Measurements from ENCODE around the gene LRRIQ1. TPM values are rescaled to one million over a fixed set of nuclear protein-coding genes. Genes with fewer than 3 reads are reported as not detected.
A peak's percentile ranks its signal among the peaks of the same experiment; 100 is the strongest.
"Not testable (repeated sequence)": the region's sequence is repeated elsewhere in the genome, so short reads cannot be mapped to it uniquely, and the experiment has no call there.

LRRIQ1 gene
- 0.36 TPM for polyA plus RNA-seq (2013, experiment 1 of 2; ENCODE audit: insufficient read length)
- 0.86 TPM for polyA plus RNA-seq (2013, experiment 2 of 2; ENCODE audit: insufficient read length)

DNA sequence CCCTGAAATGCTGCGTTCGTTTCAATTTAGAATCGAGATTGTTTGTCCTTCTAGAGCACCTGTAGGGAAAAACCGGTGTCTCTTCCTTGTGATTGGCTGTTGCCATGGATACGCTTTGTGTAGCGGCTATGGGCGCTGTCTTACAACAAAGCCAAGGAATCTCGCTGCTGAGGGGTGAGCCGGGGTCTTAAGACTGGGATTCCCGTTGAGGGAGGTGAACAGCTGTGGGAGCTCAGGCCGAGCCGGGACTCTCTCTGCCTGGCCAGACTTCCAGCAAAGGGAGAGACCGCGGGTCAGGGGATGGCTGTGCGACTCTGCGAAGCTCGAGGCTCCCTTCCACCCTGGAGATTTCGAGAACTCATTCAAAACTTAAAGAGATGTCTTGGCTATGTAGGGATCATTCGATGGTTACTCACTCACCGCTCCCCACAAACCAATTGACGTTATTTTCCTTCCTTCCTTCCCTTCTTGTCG lies at the start of gene LRRIQ1, which contains the start of gene TSPAN19:
Gene LRRIQ1, plus strand, starts transcription at position 118 of the 474 bp plus-strand sequence. CDS start 1,826 bp downstream, outside the sequence.
Gene TSPAN19, minus strand, starts transcription at position 44 of the 474 bp plus-strand sequence. CDS start 6,331 bp downstream, outside the sequence.
- peak; percentile 88 for DNase-seq

DNA sequence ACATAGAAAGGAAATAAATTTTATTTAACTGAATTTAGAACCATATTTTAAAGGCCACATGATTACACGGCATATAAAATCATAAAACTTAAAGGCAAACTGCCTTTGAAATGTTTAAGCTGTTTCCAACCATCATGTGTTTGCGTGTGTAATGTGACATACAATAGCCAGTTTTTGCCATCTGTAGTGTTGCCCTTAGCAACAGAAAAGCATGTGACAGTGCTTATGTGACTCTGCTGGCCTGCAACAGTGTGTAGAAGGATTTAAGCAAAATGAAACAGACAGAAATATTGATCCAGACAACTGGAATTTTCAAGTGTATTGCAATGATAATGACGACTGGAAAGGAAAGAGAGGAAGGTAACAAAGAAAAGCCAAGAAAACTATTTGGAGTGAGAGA lies 49.6 kb upstream of the LRRIQ1 start:
- no peak for DNase-seq

DNA sequence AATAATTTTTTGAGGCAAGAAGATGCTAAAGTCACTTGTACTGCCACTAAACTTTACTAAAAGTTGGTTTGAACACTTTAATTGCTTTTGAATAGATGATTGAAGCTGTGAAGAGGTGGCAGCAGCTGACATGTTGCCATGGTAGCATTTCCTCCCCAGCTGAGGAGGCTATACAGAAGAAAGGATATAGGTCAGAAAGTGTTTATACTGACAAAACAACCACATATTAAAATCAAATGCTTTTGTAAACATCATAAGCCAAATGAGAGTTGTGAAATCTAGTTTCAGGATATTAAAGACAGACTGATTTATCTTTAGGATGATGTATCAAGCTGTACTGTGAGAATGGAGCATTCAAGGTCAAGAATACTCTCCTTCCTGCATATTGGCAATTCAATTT lies 41.7 kb upstream of the LRRIQ1 start:
- DNase-seq = no peak

DNA sequence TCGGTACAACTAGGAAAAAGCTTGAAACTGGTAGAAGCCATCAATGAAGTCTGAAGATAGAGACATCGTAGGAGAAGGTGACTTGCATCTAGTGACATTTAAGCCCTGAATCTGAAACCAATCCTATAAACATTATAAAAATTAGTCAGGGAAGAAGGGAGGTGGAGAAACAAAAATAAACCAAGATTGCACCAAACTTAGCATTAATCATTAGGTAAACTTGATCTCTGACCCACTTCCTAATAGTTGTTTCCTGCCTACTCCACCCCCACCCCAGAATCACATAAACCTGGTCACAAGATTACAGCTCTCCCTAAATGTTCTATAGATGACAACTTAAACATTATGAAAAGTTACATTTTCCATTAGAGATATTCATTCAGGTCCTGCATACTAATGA lies 40.5 kb upstream of the LRRIQ1 start:
- no peak for DNase-seq

DNA sequence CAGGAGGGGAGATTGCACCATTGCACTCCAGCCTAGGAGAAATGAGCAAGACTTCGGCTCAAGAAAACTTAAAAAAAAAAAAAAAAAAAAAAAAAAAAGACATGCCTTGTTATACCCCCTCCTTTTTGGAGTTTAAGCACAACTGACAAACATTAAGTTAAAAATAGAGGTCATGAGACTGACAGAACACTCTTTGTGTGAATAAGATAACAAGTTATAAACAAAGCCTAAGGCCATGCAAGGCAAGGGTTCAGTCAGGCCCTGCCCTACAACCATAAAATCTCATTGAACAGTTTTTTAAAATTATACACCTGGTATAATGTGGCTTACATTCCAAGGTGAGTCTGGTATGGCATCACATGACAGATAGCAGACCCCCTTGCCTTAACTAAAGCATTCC lies 39.4 kb upstream of the LRRIQ1 start:
- no peak for DNase-seq

DNA sequence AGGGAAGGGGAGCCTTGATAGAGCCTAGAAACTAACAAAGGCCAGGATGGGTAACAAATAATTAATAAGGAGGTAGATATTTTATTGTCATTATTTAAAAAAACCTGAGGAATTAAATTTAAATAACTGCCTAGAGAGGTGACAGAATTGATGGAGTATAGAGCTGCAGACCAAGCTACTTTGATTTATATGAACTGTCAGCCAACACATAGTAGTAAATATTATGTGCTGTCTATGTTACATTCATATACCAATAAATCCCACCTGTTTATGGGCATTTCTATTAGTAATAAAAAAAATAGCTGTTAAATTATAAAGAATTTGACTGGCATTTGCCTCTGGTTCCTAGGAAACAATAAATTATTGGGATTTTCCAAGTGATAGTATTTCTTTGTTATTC lies 37.8 kb upstream of the LRRIQ1 start:
- no peak for DNase-seq

DNA sequence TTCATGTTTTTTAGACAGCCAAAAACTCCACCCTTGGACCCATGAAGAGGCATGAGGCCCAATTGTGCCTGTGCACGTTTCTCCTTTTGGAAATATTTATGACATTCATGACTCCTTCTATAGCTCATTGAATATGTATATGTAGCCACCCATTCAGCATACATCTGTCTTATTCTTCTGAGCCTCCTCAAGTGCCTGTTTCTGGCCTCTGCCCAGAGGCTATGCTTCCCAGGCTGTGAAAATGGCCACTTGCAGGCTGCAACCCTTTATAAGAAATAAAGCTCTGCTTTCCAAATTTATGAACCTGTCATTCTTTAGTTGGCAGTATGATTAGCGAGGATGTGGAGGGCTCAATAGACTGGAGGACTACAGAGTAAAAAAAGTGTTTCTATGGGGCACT lies 35.4 kb upstream of the LRRIQ1 start:
- DNase-seq = no peak

DNA sequence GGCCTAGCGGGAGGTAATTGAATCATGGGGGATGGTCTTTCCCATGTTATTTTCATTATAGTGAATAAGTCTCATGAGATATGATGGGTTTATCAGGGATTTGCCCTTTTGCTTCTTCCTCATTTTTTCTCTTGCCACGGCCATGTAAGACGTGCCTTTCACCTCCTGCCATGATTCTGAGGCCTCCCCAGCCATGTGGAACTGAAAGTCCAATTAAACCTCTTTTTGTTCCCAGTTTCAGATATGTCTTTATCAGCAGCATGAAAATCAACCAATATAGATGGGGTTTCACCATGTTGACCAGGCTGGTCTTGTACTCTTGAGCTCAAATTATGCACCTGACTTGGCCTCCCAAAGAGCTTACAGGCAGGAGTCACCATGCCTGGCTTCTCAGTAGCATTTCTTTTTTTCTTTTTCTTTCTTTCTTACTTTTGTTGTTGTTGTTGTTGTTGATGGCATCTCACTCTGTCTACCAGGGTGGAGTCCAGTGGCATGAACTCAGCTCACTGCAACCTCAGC lies 33.3 kb upstream of the LRRIQ1 start:
- DNase-seq = no peak

GRCh38 chr12:85004204-85004603 lies 31.9 kb upstream of the LRRIQ1 start:
- no peak for DNase-seq

GRCh38 chr12:85005047-85005446 lies 31.1 kb upstream of the LRRIQ1 start:
- not testable (repeated sequence) for DNase-seq

- no peak for DNase-seq
Measured at GRCh38 chr12:85005615-85006014, 30.5 kb upstream of the LRRIQ1 start.

DNA sequence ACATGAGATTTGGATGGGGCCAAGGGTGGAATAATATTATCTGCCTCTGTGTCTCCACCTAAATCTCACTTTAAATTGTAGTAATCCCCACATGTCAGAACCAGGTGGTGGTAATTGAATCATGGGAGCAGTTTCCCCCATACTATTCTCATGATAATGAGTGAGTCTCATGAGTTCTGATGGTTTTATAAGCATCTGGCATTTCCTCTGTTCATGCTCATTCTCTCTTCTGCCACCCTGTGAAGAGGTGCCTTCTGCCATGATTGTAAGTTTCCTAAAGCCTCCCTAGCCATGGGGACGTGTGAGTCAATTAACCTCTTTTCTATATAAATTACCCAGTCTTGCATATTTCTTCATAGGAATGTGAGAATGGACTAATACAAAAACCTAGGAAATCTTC lies 29.9 kb upstream of the LRRIQ1 start:
- no peak for DNase-seq

DNA sequence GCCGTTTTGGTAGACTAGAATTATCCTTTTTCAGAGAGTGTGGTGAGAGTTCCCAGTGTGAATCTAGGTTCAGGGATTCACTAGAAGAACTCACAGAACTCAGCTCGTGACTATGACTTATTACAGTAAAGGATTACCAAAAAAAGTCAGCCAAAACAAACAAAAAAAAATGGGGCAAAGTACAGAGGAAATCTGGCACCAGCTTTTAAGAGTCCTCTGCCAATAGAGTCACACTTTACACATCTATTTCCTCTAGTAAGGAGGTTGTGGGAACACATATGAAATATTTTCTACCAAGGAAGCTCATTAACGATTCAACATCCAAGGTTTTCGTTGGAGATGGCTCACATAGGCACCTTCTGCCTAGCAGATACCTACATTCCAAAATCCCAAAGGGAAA lies 28.3 kb upstream of the LRRIQ1 start:
- DNase-seq = peak; percentile 20

GRCh38 chr12:85016413-85016812 lies 19.7 kb upstream of the LRRIQ1 start:
- DNase-seq = peak; percentile 96

DNA sequence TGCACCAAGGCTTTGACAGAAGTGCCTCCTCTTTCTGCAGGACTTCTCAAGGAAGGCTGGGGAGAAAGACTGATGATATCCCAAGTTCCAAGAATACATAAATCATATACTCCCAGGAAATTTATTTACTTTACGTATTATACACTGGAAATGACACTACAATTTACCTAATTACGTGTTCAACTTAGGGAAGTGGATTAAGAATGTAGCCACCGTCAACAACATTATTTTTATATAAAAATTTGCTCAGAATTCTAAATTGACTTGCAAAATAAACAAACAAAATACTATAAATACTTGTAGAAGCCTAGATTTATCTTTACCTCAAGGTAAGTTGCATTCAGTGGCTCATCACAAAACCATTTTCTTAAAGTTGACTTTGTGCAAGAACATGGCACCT lies 19.0 kb upstream of the LRRIQ1 start:
- DNase-seq = no peak

DNA sequence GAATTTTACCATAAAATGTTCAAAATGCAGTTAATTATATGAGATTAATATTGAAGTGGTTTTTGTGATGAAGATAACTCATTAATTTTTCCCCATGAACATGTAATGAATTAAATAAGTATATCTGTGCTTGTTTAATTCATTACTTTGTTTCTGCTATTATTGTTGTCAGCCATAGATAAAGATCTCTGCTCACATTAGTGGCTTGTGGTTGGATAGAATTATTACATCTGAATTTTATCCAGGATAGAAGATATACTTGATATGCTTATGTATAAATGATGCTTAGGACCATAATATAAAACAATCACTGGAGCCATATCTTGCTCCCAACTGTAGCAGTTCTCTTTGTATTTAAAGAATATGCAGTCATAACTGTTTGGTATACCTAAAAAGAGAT lies 18.5 kb upstream of the LRRIQ1 start:
- no peak for DNase-seq

DNA sequence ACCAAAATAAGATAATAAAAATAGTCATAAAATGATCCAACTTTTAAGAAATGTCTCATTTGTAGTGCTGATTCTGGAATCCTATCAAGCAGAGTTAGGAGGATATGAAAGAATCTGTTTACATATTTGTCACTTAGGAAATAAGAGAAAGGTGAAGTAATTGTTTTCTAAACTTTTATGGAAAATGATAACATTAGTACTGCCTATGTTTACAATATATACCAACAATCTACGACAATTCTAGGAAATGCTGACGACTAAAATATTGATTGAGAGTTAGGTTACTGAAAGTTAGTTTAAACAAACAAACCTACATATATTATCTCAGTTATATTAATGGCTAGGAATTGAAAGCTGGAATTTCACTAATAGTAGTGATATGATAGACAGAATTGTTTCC lies 18.1 kb upstream of the LRRIQ1 start:
- no peak for DNase-seq

DNA sequence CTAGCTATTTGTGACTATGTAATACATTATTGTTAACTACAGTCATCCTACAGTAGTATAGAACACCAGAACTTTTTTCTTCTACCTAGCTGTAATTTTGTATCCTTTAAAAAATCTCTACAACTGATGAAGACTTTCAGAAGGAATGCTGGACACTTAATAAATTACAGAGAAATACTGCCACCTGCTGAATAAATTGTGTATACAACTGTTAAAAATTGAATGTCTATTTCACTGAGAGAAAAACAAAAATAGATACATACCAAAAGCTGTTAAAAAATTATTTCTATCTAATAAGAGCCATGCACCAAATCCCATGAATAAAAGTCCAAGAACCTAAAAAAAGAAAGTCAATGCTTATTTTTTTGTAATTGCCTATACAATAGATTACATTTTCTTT lies 6.7 kb upstream of the LRRIQ1 start:
- peak; percentile 39 for DNase-seq

DNA sequence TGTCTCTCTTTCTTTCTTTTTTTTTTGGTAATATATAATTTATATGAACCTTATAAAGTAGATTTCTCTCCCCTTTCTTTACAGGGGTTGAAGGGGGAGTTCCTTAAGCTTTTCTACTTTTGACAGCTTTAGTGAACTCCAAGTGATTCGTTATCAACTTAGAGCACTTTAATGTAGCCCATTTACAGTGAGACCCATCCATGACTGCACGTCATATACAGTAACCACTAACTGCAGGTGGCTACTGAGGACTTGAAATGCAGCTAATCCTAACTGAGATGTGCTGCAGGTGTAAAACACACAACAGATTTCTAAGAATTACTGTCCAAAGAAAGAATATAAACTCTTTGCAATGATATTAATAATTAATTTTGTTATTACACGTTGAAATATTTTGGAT lies 582 bp downstream of the LRRIQ1 start:
- DNase-seq = no peak

GRCh38 chr12:85041395-85041794 lies 5.2 kb downstream of the LRRIQ1 start:
- DNase-seq = no peak

- DNase-seq = no peak
Measured at GRCh38 chr12:85043829-85044228, 7.7 kb downstream of the LRRIQ1 start.

- DNase-seq = peak; percentile 54
Measured at GRCh38 chr12:85057370-85057963, 21.3 kb downstream of the LRRIQ1 start.

- no peak for DNase-seq
Measured at GRCh38 chr12:85058339-85058738, 22.2 kb downstream of the LRRIQ1 start.

GRCh38 chr12:85059594-85059993 lies 23.4 kb downstream of the LRRIQ1 start:
- DNase-seq = no peak

- no peak for DNase-seq
Measured at GRCh38 chr12:85060916-85061315, 24.8 kb downstream of the LRRIQ1 start.
